HepG2 (cell line): ENCODE measurements around the gene TAS2R1.

Source experiments
- EZH2 ChIP-seq: conservative IDR thresholded peaks from 2 replicates; pipeline ENCODE4 v1.6.1; 2012; ENCODE audit warnings: mild to moderate bottlenecking, low read depth, low read length, moderate library complexity
- HNRNPH1 ChIP-seq: fragments of 200-400 bp; formaldehyde crosslinking; optimal IDR thresholded peaks from 2 replicates; pipeline ENCODE3; 2017; ENCODE audit warnings: mild to moderate bottlenecking, low read depth, low read length
- JUN ChIP-seq: sonication (generic); formaldehyde crosslinking; IDR thresholded peaks from 2 replicates; pipeline ENCODE4 v1.4.0; 2020; ENCODE audit warnings: mild to moderate bottlenecking, missing genetic modification reagents
- MEIS1 ChIP-seq: sonication (generic); formaldehyde crosslinking; IDR thresholded peaks from 2 replicates; pipeline ENCODE4 v1.9.0; 2021; ENCODE audit warnings: mild to moderate bottlenecking, missing genetic modification reagents, moderate library complexity, borderline replicate concordance
- MTF1 ChIP-seq: sonication (generic); formaldehyde crosslinking; IDR thresholded peaks from 2 replicates; pipeline ENCODE4 v1.5.0; 2020; ENCODE audit warnings: missing genetic modification reagents
- NR2F2 ChIP-seq: IDR thresholded peaks from 2 replicates; pipeline ENCODE4 v1.6.1; 2012; ENCODE audit warnings: low read depth, inconsistent platforms, borderline replicate concordance
- POLR2AphosphoS5 ChIP-seq: IDR thresholded peaks from 2 replicates; pipeline ENCODE4 v1.6.1; 2012; ENCODE audit warnings: low read depth, low read length
- ZNF775 ChIP-seq: sonication (generic); formaldehyde crosslinking; IDR thresholded peaks from 2 replicates; pipeline ENCODE4 v1.4.0; 2020; ENCODE audit warnings: missing genetic modification reagents, mild to moderate bottlenecking, moderate library complexity, borderline replicate concordance
- TF ChIP-seq, protein P1 (sequence below): sonication (generic); formaldehyde crosslinking; IDR thresholded peaks from 2 replicates; pipeline ENCODE4 v1.5.1; 2020; ENCODE audit warnings: missing genetic modification reagents, mild to moderate bottlenecking, borderline replicate concordance
- TF ChIP-seq, protein P2 (sequence below): sonication (generic); formaldehyde crosslinking; IDR thresholded peaks from 2 replicates; pipeline ENCODE4 v1.5.0; 2020; ENCODE audit warnings: mild to moderate bottlenecking, missing genetic modification reagents, moderate library complexity

GRCh38 chr5:9663891-9664290, 33.7 kb upstream of the TAS2R1 start:
- TF ChIP-seq, protein P1, sequence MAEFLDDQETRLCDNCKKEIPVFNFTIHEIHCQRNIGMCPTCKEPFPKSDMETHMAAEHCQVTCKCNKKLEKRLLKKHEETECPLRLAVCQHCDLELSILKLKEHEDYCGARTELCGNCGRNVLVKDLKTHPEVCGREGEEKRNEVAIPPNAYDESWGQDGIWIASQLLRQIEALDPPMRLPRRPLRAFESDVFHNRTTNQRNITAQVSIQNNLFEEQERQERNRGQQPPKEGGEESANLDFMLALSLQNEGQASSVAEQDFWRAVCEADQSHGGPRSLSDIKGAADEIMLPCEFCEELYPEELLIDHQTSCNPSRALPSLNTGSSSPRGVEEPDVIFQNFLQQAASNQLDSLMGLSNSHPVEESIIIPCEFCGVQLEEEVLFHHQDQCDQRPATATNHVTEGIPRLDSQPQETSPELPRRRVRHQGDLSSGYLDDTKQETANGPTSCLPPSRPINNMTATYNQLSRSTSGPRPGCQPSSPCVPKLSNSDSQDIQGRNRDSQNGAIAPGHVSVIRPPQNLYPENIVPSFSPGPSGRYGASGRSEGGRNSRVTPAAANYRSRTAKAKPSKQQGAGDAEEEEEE (CRISPR knock-in tag) = no peak
- TF ChIP-seq MEIS1 (CRISPR knock-in tag) (no peak), MTF1 (no peak), HNRNPH1 (no peak), POLR2AphosphoS5 (no peak), JUN (CRISPR knock-in tag) (no peak), EZH2 (no peak), ZNF775 (CRISPR knock-in tag) (no peak), NR2F2 (no peak)
- TF ChIP-seq, protein P2, sequence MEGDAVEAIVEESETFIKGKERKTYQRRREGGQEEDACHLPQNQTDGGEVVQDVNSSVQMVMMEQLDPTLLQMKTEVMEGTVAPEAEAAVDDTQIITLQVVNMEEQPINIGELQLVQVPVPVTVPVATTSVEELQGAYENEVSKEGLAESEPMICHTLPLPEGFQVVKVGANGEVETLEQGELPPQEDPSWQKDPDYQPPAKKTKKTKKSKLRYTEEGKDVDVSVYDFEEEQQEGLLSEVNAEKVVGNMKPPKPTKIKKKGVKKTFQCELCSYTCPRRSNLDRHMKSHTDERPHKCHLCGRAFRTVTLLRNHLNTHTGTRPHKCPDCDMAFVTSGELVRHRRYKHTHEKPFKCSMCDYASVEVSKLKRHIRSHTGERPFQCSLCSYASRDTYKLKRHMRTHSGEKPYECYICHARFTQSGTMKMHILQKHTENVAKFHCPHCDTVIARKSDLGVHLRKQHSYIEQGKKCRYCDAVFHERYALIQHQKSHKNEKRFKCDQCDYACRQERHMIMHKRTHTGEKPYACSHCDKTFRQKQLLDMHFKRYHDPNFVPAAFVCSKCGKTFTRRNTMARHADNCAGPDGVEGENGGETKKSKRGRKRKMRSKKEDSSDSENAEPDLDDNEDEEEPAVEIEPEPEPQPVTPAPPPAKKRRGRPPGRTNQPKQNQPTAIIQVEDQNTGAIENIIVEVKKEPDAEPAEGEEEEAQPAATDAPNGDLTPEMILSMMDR (CRISPR knock-in tag) = no peak
